GM18505 (cell line): ENCODE measurements around the gene OLFM1.

Source experiments
- ATAC-seq: cut with Tn5 transposase; IDR thresholded peaks from one replicate; pipeline ENCODE4 v1.9.1; 2021; ENCODE audit not compliant: unreplicated experiment
- POLR2A ChIP-seq: IDR thresholded peaks from 4 replicates; pipeline ENCODE4 v1.6.1; 2011; ENCODE audit warnings: borderline replicate concordance; ENCODE audit not compliant: insufficient read depth, insufficient read length; ENCODE audit errors: extremely low read depth

OLFM1 gene

DNA sequence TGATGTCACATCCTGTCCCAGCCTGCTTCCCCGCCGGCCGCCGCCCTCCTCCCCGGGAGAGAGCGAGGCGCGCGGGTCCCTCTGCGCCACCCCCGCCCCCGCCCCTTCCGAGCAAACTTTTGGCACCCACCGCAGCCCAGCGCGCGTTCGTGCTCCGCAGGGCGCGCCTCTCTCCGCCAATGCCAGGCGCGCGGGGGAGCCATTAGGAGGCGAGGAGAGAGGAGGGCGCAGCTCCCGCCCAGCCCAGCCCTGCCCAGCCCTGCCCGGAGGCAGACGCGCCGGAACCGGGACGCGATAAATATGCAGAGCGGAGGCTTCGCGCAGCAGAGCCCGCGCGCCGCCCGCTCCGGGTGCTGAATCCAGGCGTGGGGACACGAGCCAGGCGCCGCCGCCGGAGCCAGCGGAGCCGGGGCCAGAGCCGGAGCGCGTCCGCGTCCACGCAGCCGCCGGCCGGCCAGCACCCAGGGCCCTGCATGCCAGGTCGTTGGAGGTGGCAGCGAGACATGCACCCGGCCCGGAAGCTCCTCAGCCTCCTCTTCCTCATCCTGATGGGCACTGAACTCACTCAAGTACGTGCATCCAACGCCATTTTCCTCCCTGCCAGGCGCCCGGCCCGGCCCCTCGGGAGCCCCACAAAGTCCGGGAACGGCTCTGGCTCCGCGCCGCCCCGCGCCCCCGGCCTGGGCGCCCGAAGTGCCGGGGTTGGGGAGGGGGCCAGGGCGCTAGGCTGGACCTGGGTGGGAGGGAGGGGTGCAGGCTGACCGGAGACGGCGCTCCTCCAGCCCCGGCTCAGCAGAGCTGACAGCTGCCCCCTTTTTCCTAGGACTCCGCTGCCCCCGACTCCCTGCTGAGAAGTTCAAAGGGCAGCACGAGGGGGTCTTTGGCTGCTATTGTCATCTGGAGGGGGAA lies 12.0 kb upstream of the OLFM1 start:
- no peak for TF ChIP-seq POLR2A
- ATAC-seq: no peak

DNA sequence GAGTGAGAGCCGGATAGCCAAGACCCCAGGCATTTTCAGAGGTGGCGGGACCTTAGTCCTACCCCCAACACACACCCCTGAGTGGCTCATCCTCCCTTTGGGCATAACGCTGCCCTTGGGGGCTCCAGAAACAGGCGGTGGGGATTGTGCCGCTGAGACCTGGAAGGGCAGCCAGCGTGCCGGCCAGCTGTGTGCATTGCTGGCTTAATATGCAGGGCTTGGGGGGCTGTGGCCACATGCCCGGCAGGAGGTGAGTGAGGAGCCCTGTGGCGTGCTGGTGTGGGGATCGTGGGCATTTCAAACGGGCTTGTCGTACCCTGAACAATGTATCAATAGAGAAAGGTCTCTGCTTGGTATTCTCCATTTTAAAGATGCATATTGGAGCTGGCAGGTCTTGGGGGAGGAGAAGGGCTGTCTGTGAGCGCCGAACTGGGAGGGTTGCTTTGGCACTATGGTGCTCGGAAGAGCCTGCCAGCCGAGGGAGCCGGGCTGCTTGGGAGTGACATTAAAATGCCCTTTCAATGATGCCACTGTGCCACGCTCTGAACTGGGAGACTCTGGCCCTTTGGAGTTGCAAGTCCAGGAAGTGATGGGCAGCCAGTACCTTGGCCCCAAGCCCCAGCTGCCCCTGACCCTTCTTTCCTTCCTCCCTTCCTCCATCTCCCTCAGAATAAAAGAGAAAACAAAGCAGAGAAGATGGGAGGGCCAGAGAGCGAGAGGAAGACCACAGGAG lies 11.2 kb upstream of the OLFM1 start:
- ATAC-seq: no peak

DNA sequence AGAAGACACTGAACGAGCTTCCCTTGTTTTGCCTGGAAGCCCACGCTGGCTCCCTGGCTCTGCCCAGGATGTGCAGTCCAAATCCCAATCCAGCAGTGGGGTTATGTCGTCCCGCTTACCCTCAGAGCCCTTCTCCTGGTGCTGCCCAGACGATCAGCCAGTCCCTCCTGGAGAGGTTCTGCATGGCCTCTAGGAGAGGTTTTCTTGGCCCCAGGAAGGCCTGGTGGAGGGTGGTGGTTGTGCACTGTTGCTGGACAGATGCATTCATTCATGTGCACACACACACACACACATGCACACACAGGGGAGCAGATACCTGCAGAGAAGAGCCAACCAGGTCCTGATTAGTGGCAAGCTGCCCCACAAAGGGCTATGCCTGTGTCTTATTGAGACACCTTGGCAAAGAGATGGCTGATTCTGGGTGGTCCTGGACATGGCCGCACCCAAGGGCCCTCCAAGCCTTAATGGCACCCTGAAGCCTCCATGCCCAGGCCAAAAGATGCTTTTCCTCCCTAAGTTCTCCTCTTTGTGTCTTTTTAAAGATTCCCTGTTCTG lies 10.5 kb upstream of the OLFM1 start:
- no peak for ATAC-seq
- no peak for TF ChIP-seq POLR2A

More for the DNA sequence above, 11.2 kb upstream of the OLFM1 start:
- TF ChIP-seq POLR2A: no peak

DNA sequence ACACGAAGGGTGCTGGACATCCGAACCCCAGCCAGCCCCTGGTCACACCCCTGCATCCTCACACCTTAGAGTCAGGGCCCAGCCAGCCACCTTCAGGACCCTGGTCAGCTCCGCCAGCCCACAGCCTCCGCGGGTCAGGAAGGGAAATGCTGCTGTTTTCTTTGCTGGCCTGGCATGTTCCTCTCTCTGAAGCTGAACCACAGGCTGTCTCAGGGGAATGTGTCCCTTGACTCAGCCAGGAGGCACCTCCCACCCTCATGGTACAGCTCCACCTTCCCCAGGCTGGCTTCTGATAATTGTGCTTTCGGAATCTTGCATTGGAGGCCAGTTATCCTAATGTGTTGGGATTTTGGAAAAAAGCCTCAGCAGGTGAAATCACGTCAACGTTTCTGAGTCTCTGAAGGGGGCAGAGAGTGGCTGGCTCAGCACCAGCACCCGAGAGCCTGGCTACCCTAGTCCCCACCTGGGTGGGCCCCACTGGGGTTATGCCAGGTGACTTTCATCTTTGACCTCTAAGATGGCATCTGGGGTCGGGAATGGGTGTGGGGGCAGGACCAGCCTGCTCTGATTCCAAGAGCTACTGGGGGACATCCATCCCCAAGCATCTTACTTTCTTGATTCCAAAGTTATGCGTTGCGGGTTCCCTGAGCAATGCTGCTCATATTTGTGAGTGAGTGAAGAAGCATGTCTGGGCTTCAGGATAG lies 9.8 kb upstream of the OLFM1 start:
- no peak for ATAC-seq
- TF ChIP-seq POLR2A: no peak

DNA sequence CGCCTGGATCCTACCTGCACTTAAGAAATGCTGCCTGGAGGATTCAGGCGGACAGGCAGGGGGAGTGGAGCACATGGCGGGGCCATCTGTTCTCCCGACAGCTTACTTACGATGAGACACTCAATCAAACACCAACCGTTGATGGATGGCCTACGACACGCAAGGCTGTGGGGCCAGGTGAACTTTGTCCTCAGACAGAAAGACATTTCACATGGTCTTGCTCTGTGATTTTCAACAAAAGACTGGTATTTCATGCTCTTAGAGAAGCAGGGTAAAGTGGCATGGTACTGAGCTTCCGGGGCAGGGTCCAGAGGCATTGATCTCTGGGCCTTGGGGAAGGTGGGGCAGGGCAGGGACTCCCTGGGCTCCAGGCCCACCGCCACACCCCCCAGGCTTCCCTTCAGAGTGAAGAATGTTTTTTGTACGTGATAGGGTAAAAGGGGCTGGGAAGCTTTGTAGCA lies 9.1 kb upstream of the OLFM1 start:
- TF ChIP-seq POLR2A: no peak

DNA sequence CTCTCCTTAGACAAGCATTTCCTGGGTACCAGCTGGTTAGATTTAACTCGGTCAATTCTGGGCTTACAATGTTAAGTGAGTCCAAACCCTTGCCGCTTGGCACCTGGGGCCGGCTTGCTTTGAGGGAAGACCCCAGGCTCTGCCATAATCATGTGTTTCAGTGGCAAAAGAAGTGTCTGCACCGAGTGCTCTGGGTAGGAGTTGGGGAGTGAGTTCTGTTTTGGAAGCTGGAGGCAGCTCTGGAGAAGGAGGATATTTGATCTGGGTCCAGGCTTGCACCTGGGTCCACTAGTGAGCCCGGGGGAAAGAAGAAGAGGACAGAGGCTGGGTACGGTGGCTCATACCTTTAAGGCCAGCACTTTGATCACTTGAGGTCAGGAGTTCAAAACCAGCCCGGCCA lies 8.4 kb upstream of the OLFM1 start:
- no peak for TF ChIP-seq POLR2A

More for the DNA sequence above, 9.1 kb upstream of the OLFM1 start:
- no peak for ATAC-seq

DNA sequence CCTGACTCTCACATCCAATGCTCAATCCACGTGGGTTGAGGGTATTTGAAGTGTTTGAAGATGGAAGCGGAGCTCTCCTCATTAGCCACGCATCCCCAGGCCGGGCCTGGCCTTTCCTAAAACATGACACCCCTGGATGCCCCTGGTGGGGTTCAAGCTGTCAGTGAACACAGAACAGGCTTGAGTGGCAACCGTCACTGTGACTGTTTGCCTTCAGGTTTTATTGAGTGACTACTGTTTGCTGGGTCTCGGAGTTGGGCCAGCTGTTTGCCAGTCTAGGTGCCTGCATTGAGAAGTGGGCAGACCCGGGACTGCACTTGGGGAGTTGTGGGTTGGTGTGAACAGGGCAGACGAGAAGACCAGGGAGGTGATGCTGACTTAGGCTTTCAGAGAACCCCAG lies 7.8 kb upstream of the OLFM1 start:
- no peak for ATAC-seq
- TF ChIP-seq POLR2A: no peak

More for the DNA sequence above, 8.4 kb upstream of the OLFM1 start:
- no peak for ATAC-seq

DNA sequence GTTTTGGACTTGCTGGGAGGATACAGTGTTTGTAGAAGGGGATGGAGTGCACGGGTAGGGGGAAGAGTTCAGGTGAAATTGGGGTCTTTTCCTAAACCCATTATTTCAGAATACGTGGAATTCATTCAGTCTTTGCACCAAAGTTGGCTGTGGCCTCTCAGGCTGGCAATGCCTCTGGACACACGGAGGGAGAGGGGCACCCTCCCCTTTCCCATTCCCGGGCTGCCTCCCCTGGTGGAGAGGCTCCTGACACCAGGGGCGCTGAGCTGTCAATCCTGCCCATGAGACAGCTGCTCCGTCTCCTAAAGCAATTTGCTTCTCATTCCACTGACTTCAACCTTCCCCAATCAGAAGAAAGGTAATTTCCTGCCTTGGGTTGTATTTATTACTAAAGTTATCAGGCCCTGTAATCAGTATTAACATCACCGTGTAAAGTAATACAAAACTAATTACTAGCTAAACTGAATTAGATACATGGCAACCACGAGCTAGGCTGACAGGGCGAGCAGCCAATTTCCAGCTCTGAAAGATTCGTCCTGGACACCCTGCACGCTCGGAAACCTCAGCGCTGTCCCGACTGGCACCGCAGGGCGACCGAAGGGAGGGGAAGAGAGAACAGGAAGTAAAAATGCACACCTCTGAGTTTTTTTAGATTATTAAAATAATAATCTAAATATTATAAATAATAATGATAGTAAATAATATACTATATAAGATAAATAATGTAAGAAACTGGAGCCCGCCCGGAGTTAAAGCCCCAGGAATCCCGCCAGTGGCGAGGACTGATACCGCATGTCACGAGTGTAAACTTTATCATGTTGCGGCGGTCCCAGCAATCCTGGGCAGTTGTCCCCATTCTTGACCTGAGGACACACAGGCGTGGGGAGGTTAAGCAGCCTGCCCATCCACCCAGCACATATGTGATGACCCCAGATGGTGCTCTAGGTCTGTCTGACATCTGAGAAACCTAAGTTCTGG lies 6.9 kb upstream of the OLFM1 start:
- TF ChIP-seq POLR2A: no peak
- no peak for ATAC-seq

DNA sequence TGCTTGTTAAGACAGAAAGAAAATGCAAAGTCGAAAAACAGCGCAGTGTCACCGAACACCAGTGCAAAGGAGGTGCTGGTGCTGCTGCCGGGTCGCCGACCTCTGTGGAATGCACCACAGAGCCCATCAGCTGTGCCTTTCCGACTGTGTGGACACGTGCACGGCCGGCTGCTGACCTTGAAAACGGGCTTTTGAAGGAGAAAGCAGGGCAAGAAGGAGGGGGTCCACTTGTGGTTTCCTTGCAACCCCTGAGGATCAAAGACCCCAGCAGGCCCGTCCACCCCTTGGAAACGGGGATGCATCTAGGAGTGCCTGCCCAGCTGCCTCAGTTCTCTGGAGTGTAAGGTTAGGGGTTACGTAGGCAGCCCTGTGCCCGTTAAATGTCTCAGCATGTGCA lies 6.2 kb upstream of the OLFM1 start:
- TF ChIP-seq POLR2A: no peak
- ATAC-seq: no peak

DNA sequence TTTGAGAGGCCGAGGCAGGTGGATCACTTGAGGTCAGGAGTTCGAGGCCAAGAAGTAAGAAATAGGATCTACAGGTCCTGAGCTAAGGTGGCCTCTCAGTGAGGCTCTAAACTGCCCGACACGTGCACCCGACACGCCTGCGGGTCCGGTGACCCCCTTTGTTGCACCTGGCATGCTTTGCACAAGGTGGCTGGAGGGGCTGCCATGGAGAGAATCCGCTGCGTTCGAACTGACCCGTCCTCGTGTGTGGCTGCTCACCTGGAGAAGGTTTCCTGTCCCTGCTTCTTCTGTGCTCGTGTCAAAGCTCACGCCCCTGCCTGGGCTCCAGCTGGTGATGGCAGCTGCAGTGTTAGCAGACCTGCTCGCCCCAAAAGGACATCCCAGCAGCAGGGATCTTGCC lies 5.7 kb upstream of the OLFM1 start:
- TF ChIP-seq POLR2A: no peak
- ATAC-seq: no peak

DNA sequence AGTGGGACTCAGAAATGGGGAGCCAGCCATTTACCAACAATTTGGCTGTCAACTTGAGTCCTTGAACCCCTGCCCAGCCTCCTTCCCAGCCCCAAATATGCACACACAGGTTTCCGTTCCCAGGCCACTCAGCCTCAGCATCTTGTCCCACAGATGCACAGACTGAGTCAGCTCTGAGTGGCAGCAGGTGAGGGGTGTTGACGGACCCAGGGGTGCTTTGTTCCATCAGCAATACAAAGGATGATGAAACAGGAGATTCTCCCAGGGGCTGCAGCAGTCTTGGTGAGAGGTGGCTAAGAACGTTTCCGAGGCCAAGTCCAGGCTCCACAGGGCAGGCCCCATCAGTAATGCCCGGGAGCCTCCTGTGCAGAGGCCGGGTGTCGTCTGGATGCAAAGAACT lies 4.9 kb upstream of the OLFM1 start:
- no peak for ATAC-seq

DNA sequence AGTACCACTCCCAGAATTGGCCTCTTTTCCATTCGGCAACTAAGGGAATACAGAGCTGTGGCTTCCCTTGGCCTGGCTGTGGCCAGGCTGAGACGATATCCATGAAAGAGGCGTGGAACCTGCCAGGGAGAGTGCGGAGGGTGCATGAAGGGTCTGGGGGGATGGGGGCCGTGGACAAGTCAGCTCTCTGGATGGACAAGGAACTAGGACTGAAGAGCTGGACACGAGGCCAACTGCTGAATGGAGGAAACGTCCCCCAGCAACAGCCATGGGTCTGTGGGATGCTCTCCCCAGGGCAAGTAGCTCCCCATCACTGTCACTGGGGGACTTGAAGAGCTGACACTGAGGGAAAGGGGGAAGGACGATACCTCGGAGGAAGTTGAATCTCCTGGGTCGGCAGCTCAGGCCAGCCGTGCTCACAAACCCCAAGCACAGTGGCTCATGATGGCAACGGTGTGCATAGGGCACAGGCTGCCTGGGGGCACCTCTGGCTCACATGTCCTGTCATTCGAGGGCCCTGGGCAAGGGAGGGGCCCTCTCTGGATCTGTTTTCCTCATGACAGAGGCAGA lies 4.1 kb upstream of the OLFM1 start:
- no peak for TF ChIP-seq POLR2A
- no peak for ATAC-seq

More for the DNA sequence above, 4.9 kb upstream of the OLFM1 start:
- no peak for TF ChIP-seq POLR2A
